ENCODE results near the gene PTP4A1. TPM values are rescaled to one million over a fixed set of nuclear protein-coding genes. Genes with fewer than 3 reads are reported as not detected.

Gene PTP4A1
- total and polyA plus RNA-seq, 2 of the 13 experiments (the other 11 are each of a cell fraction or from before 2014, with no cell fraction given), result 141 to 376 TPM

- TF ChIP-seq USF2 (IDR thresholded peaks at IDR 0.05; ENCODE audit: low read depth, low read length), result no peak
- no peak; the same call in 1 of the 2 replicates for TF ChIP-seq USF2 (CRISPR knock-in tag; IDR thresholded peaks at IDR 0.05; ENCODE audit: borderline replicate concordance)
- no peak for TF ChIP-seq GABPA (IDR thresholded peaks at IDR 0.05; ENCODE audit: low read depth, low read length)
- no peak for TF ChIP-seq GABPA (CRISPR knock-in tag; IDR thresholded peaks at IDR 0.05; ENCODE audit: low read depth)
- TF ChIP-seq MBNL3 (CRISPR knock-in tag; conservative IDR thresholded peaks at IDR 0.05), result no peak
- peak; percentile 66 for TF ChIP-seq CREM (IDR thresholded peaks at IDR 0.05)
- no peak for TF ChIP-seq CREM (CRISPR knock-in tag; IDR thresholded peaks at IDR 0.05)
- TF ChIP-seq CREBL2 (CRISPR knock-in tag; IDR thresholded peaks at IDR 0.05; ENCODE audit: borderline replicate concordance), result no peak
- no peak; the same call in 1 of the 2 replicates for TF ChIP-seq ZNF788 (CRISPR knock-in tag; IDR thresholded peaks at IDR 0.05; ENCODE audit: borderline replicate concordance)
- 0 out of 2 replicates have a peak, but pooled peaks have one; percentile 22 for TF ChIP-seq ZNF704 (CRISPR knock-in tag; IDR thresholded peaks at IDR 0.05; ENCODE audit: borderline replicate concordance)
- no peak for TF ChIP-seq BCLAF1 (IDR thresholded peaks at IDR 0.05)
- no peak for TF ChIP-seq XRCC5 (optimal IDR thresholded peaks at IDR 0.05; ENCODE audit: low read length)
- TF ChIP-seq ZC3H4 (CRISPR knock-in tag; IDR thresholded peaks at IDR 0.05; ENCODE audit: borderline replicate concordance), result 0 out of 2 replicates have a peak, but pooled peaks have one; percentile 5
- TF ChIP-seq ZNF713 (CRISPR knock-in tag; IDR thresholded peaks at IDR 0.05), result no peak
- peak; percentile 87 for TF ChIP-seq NFYC (CRISPR knock-in tag; IDR thresholded peaks at IDR 0.05)
- no peak for TF ChIP-seq ZNF431 (CRISPR knock-in tag; IDR thresholded peaks at IDR 0.05; ENCODE audit: borderline replicate concordance, low read depth)
- TF ChIP-seq NFAT5 (CRISPR knock-in tag; IDR thresholded peaks at IDR 0.05), result no peak
- TF ChIP-seq SRY (CRISPR knock-in tag; IDR thresholded peaks at IDR 0.05), result peak; percentile 76; the same call in 1 of the 2 replicates
Observed at GRCh38 chr6:63572044-63572746, at the start of gene PTP4A1, which contains the start of gene LOC128125822 (continued).
